Spinal cord (tissue), 10 donors: Measurements from ENCODE around the gene HACD2. TPM values are rescaled to one million over a fixed set of nuclear protein-coding genes. Genes with fewer than 3 reads are reported as not detected.

Source experiments
- DNase-seq, 6 donors: peaks; one replicate each; pipeline versions ENCODE4 v3.0.0 to v3.0.0-alpha.2; 2013 to 2015; ENCODE audit warnings: low spot score in 6 of 6, low read depth in 4 of 6
- H3K27ac ChIP-seq: one replicate; pipeline ENCODE4 v1.5.1; 2013; ENCODE audit warnings: low read depth, low read length, control low read depth
- H3K27me3 ChIP-seq: one replicate; pipeline ENCODE4 v1.6.1; 2013; ENCODE audit warnings: low read length; ENCODE audit not compliant: control insufficient read depth, insufficient read depth
- H3K36me3 ChIP-seq: one replicate; pipeline ENCODE4 v1.6.1; 2013; ENCODE audit warnings: low read length; ENCODE audit not compliant: control insufficient read depth, insufficient read depth
- H3K4me1 ChIP-seq: one replicate; pipeline ENCODE4 v1.6.1; 2013; ENCODE audit warnings: low read length; ENCODE audit not compliant: control insufficient read depth, insufficient read depth
- H3K4me3 ChIP-seq: one replicate; pipeline ENCODE4 v1.5.1; 2013; ENCODE audit warnings: low read depth, low read length, control low read depth
- H3K9me3 ChIP-seq: one replicate; pipeline ENCODE4 v1.6.1; 2013; ENCODE audit warnings: low read length; ENCODE audit not compliant: control insufficient read depth, insufficient read depth
- WGBS: methylation state at CpG from one replicate; pipeline ENCODE4 v1.1.5; 2013; ENCODE audit warnings: missing lambda C conversion rate; ENCODE audit not compliant: insufficient coverage; 5-methylcytosine and 5-hydroxymethylcytosine counted together
- polyA plus RNA-seq, 2 donors: library from polyadenylated mRNA; unstranded; fragments of 120-200 nt; gene quantifications; one replicate each; pipeline ENCODE4 v1.2.1, GENCODE V29; 2013; ENCODE audit not compliant: insufficient read length in 2 of 2
- total RNA-seq, 2 donors: library from RNA; depleted of rRNA in 1 of 2; stranded (reverse); fragments of 120-200 nt in 1 of 2; fragments of >200 nt in 1 of 2; gene quantifications; one replicate each; pipeline versions ENCODE4 v1.2.3 to v1.2.4, GENCODE V29; 2013 to 2014
- donor health status: healthy.

The HACD2 gene
- total and polyA plus RNA-seq, 4 donors: 22.9 to 56.2 (median 33.5) TPM

GRCh38 chr3:123467046-123467445, 117.8 kb downstream of the HACD2 start:
- Histone ChIP-seq H3K27me3 (no peaks in the 10 kb centered on the region), H3K36me3 (no peaks in the 10 kb centered on the region), H3K9me3 (no peaks in the 10 kb centered on the region), H3K4me3 (no peak overlapping the region), H3K4me1 (no peaks in the 10 kb centered on the region), H3K27ac (no peak overlapping the region)
- DNase-seq: no peak
- WGBS: 67% methylated on average over 5 of the region's 5 CpGs

GRCh38 chr3:123464211-123464610, 120.6 kb downstream of the HACD2 start:
- Histone ChIP-seq H3K4me1 (peaks cover 5% of the 10 kb centered on the region), H3K9me3 (no peaks in the 10 kb centered on the region), H3K27me3 (no peaks in the 10 kb centered on the region), H3K4me3 (no peak overlapping the region), H3K27ac (no peak overlapping the region), H3K36me3 (no peaks in the 10 kb centered on the region)
- WGBS: 66% methylated on average over 5 of the region's 7 CpGs
- DNase-seq: no peak

GRCh38 chr3:123459862-123460261, 125.0 kb downstream of the HACD2 start:
- no peak overlapping the region for H3K4me3 ChIP-seq
- H3K9me3 ChIP-seq: no peaks in the 10 kb centered on the region
- peaks cover 5% of the 10 kb centered on the region for H3K4me1 ChIP-seq
- no peaks in the 10 kb centered on the region for H3K36me3 ChIP-seq
- peak in 2 of 6 donors; percentile 10 to 17 for DNase-seq
- WGBS: 15% methylated on average over 6 of the region's 8 CpGs
- no peaks in the 10 kb centered on the region for H3K27me3 ChIP-seq
- H3K27ac ChIP-seq: no peak overlapping the region

GRCh38 chr3:123458255-123458654, 126.6 kb downstream of the HACD2 start:
- WGBS: 94% methylated on average over 4 of the region's 5 CpGs
- Histone ChIP-seq H3K36me3 (no peaks in the 10 kb centered on the region), H3K27ac (no peak overlapping the region), H3K27me3 (no peaks in the 10 kb centered on the region), H3K9me3 (no peaks in the 10 kb centered on the region), H3K4me3 (no peak overlapping the region), H3K4me1 (peaks cover 5% of the 10 kb centered on the region)
- DNase-seq: no peak

GRCh38 chr3:123457841-123458240, 127.0 kb downstream of the HACD2 start:
- H3K27ac ChIP-seq: no peak overlapping the region
- no CpG with 5 or more reads among the region's 1 CpG for WGBS
- no peaks in the 10 kb centered on the region for H3K27me3 ChIP-seq
- no peak overlapping the region for H3K4me3 ChIP-seq
- no peaks in the 10 kb centered on the region for H3K36me3 ChIP-seq
- no peak for DNase-seq
- peaks cover 5% of the 10 kb centered on the region for H3K4me1 ChIP-seq
- no peaks in the 10 kb centered on the region for H3K9me3 ChIP-seq

- H3K4me3 ChIP-seq: no peak overlapping the region
- 78% methylated on average over 3 of the region's 3 CpGs for WGBS
These were observed 131.2 kb downstream of the HACD2 start for GRCh38 chr3:123453675-123454074.

GRCh38 chr3:123451186-123451585, 133.7 kb downstream of the HACD2 start:
- WGBS: 68% methylated on average over 4 of the region's 4 CpGs
- Histone ChIP-seq H3K4me1 (peaks cover 28% of the 10 kb centered on the region), H3K36me3 (peaks cover 8% of the 10 kb centered on the region), H3K27ac (no peak overlapping the region), H3K9me3 (no peaks in the 10 kb centered on the region), H3K27me3 (peaks cover 8% of the 10 kb centered on the region), H3K4me3 (no peak overlapping the region)
- no peak for DNase-seq

More at GRCh38 chr3:123453675-123454074, 131.2 kb downstream of the HACD2 start:
- DNase-seq: no peak
- H3K27me3 ChIP-seq: peaks cover under 1% of the 10 kb centered on the region
- H3K4me1 ChIP-seq: peaks cover 6% of the 10 kb centered on the region
- no peaks in the 10 kb centered on the region for H3K36me3 ChIP-seq
- H3K27ac ChIP-seq: no peak overlapping the region
- no peaks in the 10 kb centered on the region for H3K9me3 ChIP-seq

- peaks cover 8% of the 10 kb centered on the region for H3K27me3 ChIP-seq
- peak overlapping the region; percentile 36 for H3K27ac ChIP-seq
- no peaks in the 10 kb centered on the region for H3K9me3 ChIP-seq
- 8% methylated on average over 31 of the region's 33 CpGs for WGBS
- peaks cover 31% of the 10 kb centered on the region for H3K4me1 ChIP-seq
- H3K4me3 ChIP-seq: peak overlapping the region; percentile 55
- peak in 4 of 6 donors; percentile 45 to 94 (median 84) for DNase-seq
- H3K36me3 ChIP-seq: peaks cover 8% of the 10 kb centered on the region
These were observed 134.8 kb downstream of the HACD2 start for GRCh38 chr3:123449997-123450604.

GRCh38 chr3:123449102-123449996, 135.5 kb downstream of the HACD2 start:
- Histone ChIP-seq H3K27ac (peak overlapping the region; percentile 36), H3K4me3 (peak overlapping the region; percentile 55), H3K27me3 (peaks cover 8% of the 10 kb centered on the region), H3K36me3 (peaks cover 8% of the 10 kb centered on the region), H3K9me3 (no peaks in the 10 kb centered on the region), H3K4me1 (peaks cover 32% of the 10 kb centered on the region)
- DNase-seq: peak in 4 of 6 donors; percentile 17 to 77 (median 47)
- under 1% methylated on average over 111 of the region's 114 CpGs for WGBS
